Epithelial cell of proximal tubule (primary cell): Measurements from ENCODE around the gene PRRT1. TPM values are rescaled to one million over a fixed set of nuclear protein-coding genes. Genes with fewer than 3 reads are reported as not detected.
"Not testable (repeated sequence)": the region's sequence is repeated elsewhere in the genome, so short reads cannot be mapped to it uniquely, and the experiment has no call there.

Source experiments
- DNase-seq: peaks from one replicate; pipeline ENCODE4 v3.0.0-alpha.2; 2011; ENCODE audit warnings: low read depth
- H3K4me3 ChIP-seq: 2 replicates; pipeline ENCODE4 v1.5.1; 2011; ENCODE audit warnings: low read depth, mild to moderate bottlenecking, low read length
- total RNA-seq: library from RNA; depleted of rRNA; stranded (reverse); fragments of >200 nt; gene quantifications from 2 replicates; pipeline ENCODE4 v1.2.3, GENCODE V29; 2015
- TF ChIP-seq, protein P1 (sequence below): conservative IDR thresholded peaks from 2 replicates; pipeline ENCODE4 v1.5.1; 2012; ENCODE audit warnings: low read depth, mild to moderate bottlenecking, low read length

PRRT1 gene
- total RNA-seq, 1 donor from 2014 or later, result not detected

DNA sequence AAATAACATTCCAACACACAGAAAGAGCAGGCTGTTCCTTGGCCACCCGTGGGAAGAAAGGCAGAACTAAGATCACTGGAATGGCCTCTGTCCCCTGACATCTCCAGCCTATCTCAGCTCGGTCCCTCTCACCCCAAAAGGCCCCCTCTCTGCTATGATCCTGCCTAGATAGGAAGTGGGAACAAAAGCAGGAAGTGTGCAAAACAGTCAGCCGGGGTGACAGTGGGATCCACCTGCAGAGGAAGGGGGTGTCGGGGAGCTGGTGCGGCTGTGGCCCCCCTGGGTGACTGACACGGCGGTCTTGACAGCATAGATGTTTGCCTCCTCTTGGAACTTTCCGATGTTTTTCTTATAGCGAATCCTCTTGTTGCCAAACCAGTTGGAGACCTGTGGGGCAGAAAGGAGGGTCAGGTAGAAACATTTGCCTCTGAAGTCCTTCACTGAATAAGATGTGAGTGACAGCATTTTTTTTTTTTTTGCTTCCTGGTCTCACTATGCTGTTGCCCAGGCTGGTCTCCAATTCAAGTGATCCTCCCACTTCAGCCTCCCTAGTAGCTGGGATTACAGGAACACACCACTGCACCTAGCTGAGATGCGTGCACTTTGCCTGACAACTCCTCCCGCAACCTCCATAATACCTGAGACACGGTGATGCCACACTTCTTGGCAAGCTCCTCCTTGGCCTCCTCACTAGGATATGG is 35.4 kb upstream of the PRRT1 start:
- TF ChIP-seq, protein P1, sequence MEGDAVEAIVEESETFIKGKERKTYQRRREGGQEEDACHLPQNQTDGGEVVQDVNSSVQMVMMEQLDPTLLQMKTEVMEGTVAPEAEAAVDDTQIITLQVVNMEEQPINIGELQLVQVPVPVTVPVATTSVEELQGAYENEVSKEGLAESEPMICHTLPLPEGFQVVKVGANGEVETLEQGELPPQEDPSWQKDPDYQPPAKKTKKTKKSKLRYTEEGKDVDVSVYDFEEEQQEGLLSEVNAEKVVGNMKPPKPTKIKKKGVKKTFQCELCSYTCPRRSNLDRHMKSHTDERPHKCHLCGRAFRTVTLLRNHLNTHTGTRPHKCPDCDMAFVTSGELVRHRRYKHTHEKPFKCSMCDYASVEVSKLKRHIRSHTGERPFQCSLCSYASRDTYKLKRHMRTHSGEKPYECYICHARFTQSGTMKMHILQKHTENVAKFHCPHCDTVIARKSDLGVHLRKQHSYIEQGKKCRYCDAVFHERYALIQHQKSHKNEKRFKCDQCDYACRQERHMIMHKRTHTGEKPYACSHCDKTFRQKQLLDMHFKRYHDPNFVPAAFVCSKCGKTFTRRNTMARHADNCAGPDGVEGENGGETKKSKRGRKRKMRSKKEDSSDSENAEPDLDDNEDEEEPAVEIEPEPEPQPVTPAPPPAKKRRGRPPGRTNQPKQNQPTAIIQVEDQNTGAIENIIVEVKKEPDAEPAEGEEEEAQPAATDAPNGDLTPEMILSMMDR, result no peak
- DNase-seq, result no peak
- H3K4me3 ChIP-seq, result no peak overlapping the region

DNA sequence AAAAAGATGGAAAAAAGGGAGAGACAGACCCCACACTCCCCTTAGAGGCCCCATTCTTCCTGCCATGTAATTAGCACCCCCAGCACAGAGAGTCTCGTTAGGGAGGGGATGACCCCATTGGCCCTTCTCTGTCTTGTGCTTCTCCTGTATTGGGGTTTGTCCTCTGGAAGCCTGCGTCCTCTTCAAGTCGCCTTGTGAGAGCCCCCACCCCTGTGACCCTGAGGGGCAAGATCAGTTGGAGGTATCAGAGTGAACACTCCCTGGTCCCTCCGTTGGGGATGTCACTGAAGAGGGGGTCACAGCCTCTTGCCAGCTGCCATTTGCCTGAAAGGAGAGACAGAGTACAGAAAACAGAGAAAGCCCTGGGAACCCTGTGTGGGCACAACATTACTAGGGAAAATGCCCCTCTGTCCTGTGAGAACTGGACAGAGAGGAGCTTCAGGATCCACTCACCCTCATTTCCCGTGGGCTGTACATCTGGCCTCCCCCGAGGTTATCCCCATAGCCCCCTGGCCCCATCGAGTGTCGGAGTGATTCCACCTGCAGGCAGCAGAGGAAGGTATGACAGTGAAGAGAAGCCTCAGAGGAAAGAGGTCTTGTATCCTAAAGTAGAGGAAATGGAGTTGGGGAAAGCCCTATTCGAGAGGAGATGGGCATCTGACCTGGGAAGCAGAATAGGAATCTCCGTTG is 34.6 kb upstream of the PRRT1 start:
- not testable (repeated sequence) for DNase-seq, H3K4me3 ChIP-seq

DNA sequence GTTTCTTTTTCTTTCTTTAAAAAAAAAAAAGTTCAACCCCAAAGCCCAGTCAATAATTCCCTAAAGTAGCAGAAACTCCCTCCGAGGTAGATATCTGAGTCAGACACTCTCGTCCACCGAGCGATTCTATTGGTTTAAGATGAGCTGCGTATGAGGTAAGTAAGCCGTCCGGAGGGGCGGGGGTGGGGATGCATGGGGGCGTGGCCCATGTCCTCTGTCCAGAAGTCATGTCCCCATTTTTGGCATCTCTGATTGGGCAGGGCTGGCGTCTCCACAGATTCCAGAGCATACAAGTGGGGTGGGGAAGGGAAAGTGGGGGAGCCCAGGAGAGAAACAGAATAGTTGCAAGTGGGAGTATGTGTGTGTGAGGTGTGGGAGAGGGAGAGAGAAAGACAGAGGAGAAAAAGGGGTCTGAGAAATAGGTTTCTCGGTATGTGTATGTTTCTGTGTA is 34.0 kb upstream of the PRRT1 start:
- not testable (repeated sequence) for DNase-seq, H3K4me3 ChIP-seq

DNA sequence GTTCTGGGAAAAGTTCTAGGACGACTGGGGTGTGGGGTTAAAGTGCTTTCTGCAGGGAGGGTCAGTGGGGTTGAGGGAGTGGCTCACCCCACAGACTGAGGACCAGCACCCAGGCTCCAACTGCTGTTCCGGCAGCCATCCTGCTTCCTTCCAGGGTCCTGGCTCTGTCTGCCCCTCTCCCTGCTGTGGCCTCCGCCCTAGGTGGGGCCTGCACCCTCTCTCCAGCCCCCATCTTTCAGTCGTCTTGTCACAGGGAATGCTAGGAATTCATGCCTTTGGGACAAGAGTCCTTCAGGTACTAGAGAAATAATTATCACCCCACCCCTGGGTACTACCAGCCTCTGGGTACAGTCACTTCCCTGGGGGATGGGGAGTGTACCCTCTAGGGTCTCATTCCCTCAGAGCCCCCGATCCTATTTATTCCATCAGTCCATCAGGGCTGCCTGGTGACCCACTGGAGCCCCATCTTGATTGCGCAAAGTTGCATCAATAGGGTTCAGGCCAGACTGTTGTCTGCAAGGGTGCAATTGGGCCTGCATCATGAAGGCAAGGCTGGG is 32.4 kb upstream of the PRRT1 start, which contains the start of gene AGER:
Gene AGER (minus strand): TSS at position 170 of the 557 bp plus-strand sequence. CDS start 31 bp downstream, at position 139.
- TF ChIP-seq, protein P1, result no peak
- no peak for DNase-seq
- H3K4me3 ChIP-seq, result no peak within 1 kb of the TSS

DNA sequence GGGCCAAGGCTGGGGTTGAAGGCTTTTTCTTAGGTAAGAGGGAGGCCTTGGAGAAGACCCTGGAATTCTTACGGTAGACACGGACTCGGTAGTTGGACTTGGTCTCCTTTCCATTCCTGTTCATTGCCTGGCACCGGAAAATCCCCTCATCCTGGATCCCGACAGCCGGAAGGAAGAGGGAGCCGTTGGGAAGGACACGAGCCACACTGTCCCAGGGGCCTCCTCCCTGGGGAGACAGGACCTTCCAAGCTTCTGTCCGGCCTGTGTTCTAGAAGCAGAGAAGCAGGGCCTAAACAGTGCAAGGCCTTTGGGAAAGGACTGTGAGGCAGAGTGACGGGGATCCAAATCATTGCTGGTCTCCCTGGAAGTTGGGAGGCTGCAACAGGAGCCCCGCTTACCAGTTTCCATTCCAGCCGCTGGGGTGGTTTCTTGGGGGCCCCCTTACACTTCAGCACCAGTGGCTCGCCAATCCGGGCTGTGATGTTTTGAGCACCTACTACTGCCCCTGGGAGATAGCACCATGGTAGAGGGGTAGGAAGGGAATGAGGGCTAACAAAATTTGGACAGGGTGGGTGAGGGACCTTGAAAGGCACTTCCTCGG is 31.8 kb upstream of the PRRT1 start:
- TF ChIP-seq, protein P1, result no peak

DNA sequence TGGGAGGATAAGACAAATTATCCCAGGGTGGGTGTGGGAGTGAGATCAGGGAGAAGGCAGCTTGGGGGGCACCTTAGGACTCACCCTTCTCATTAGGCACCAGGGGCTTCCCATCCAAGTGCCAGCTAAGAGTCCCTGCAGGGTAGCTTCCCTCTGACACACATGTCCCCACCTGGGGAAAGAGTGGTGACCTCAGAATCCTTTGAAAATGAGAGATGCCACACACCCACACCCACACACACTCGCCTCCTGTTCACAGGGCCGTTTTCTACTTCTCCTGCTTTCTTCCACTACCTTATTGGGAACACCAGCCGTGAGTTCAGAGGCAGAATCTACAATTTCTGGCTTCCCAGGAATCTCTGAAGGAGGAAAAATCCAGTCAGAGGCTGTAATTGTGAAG is 31.3 kb upstream of the PRRT1 start:
- DNase-seq, result no peak
- H3K4me3 ChIP-seq, result no peak overlapping the region
- TF ChIP-seq, protein P1, result no peak

More for the DNA sequence above, 31.8 kb upstream of the PRRT1 start:
- H3K4me3 ChIP-seq, result no peak overlapping the region
- DNase-seq, result no peak

DNA sequence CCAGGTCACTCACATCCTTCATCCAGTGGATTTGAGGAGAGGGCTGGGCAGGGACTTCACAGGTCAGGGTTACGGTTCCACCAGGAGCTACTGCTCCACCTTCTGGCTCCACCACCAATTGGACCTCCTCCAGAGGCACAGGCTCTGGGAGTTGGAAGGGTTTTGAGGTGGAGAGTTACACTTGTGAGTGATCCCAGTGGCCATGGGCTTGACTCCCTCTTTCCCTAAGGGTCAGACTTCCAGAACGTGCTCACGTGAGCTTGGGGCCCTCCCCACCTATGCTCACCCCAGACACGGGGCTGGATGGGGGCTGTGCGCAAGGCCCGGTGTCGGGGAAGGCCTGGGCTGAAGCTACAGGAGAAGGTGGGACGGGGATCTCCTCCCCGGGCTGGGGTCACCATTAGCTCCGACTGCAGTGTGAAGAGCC is 30.8 kb upstream of the PRRT1 start:
- no peak for DNase-seq
- H3K4me3 ChIP-seq, result no peak overlapping the region
- TF ChIP-seq, protein P1, result no peak
